GM21515 (cell line): ENCODE measurements around the gene USP30.
A peak's percentile ranks its signal among the peaks of the same experiment; 100 is the strongest.

Source experiments
- ATAC-seq: cut with Tn5 transposase; IDR thresholded peaks from one replicate; pipeline ENCODE4 v1.9.1; 2021; ENCODE audit not compliant: unreplicated experiment

Gene USP30

GRCh38 chr12:109097140-109097434 lies 44.7 kb downstream of the USP30 start:
- ATAC-seq: no peak

GRCh38 chr12:109097435-109098182 lies 45.2 kb downstream of the USP30 start, which contains the start of gene UNG:
Gene UNG, plus strand, starts transcription at chr12:109097597. Its CDS starts 83 bp downstream, at chr12:109097680.
- ATAC-seq: peak; percentile 90

DNA sequence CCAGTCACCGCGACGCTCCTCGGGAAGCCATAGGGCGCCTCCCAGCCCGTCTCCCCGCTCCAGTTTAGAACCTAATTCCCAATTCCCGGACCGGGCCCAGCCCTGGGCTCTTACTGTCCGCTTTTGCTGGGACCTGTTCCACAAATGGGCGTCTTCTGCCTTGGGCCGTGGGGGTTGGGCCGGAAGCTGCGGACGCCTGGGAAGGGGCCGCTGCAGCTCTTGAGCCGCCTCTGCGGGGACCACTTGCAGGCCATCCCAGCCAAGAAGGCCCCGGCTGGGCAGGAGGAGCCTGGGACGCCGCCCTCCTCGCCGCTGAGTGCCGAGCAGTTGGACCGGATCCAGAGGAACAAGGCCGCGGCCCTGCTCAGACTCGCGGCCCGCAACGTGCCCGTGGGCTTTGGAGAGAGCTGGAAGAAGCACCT lies 45.8 kb downstream of the USP30 start:
- peak; percentile 27 for ATAC-seq

GRCh38 chr12:109098651-109099050 lies 46.3 kb downstream of the USP30 start:
- ATAC-seq: no peak

GRCh38 chr12:109099431-109100020 lies 47.1 kb downstream of the USP30 start:
- no peak for ATAC-seq

GRCh38 chr12:109100741-109101140 lies 48.4 kb downstream of the USP30 start:
- ATAC-seq: no peak

DNA sequence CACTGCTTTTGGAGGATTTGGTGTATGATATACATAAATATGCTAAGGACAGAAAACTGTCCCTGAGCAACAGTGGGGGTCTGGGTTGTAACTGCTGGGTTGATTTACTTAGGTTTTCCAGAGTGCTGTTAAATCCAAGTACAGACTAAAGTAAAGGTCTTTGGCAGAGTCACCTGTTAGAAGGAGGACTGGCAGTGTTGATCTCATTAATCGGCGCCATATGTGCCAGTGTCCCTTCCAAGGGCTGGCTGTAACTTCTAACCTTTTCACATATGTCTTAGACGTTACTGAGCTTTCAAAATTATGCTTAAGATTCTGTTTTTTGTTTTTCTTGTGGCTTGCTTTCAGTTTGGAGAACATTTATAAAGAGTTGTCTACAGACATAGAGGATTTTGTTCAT lies 50.1 kb downstream of the USP30 start:
- no peak for ATAC-seq

DNA sequence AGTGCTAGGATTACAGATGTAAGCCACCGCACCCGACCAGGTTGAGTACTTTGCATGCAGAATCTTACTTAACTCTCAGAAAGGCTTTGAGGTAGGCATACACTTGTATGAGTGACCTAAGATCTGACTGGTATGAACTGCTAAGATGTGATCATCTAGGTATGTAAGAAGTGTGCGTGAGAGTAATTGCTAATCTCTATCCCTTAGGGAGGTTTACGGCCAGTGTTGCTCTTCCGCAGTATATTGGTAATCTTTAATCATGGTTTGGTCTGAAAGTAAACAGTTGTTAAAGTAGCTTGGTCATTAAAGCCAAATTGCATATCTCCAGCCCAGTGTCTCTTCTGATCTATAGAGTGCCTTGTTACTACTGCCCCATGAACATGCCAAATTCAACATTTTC lies 52.8 kb downstream of the USP30 start:
- ATAC-seq: no peak

GRCh38 chr12:109109746-109110350 lies 57.5 kb downstream of the USP30 start:
- ATAC-seq: no peak

- no peak for ATAC-seq
Observed at GRCh38 chr12:109110988-109111495, 58.7 kb downstream of the USP30 start.

GRCh38 chr12:109112720-109113465 lies 60.5 kb downstream of the USP30 start:
- no peak for ATAC-seq

- no peak for ATAC-seq
Observed at GRCh38 chr12:109113661-109114321, 61.4 kb downstream of the USP30 start.

GRCh38 chr12:109114644-109115043 lies 62.3 kb downstream of the USP30 start:
- no peak for ATAC-seq

DNA sequence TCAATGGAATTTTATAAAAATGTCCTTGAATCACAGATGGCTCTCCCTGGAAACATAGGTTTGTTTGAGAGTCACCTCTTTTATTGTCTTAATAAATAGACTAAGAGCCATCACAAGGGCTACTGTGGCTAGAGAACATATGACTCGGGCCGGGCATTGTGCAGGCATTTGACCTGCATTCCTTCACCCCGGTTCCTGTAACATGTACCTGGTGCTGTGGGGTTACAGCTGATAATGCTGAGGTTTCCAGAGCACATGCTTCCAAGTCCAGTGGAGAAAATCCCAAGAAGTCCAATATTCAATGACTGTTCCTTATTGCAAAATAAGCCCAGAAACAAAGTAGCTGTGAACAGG lies 63.0 kb downstream of the USP30 start:
- ATAC-seq: no peak

GRCh38 chr12:109115758-109116610 lies 63.6 kb downstream of the USP30 start, which contains the start of gene ACACB:
Gene ACACB, plus strand, starts transcription at chr12:109116587. Its CDS starts 22,819 bp downstream, at chr12:109139406.
- ATAC-seq: no peak

DNA sequence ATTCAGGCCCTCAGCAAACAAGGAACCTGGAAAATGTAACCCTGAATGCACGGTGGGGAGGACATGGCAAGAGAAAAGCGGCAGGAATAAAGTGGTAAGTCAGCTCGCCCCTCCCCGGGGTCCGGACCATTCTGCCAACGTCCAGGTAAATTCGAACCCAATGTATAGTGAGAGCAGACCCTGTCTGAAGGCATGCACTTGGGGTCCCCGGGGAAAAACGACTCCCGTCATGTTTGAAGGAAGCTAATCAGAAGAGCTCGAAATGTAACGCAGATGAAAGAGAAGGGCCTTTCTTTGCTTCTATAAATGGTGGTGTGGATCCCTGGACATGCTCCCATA lies 64.2 kb downstream of the USP30 start:
- no peak for ATAC-seq

- no peak for ATAC-seq
Observed at GRCh38 chr12:109120095-109120494, 67.7 kb downstream of the USP30 start.

DNA sequence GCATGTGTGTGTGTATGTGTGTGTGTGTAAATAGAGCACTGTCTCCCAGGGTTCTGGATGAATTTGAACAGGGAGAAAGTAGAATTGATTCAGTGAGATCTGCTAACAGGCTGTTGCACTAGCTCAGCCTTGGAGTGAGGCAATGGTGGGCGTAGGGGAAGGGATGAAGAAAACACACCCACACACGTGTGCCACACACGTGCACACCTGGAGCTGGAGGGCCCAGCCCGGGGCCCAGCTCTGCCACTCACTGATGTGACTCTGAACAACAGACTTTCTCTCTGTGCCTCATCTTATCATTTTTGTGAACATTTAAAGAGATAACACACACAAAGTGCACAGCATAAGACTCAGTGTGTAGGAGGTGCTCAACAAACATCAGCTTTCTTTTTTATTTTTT lies 68.2 kb downstream of the USP30 start:
- ATAC-seq: no peak

GRCh38 chr12:109121346-109121880 lies 69.0 kb downstream of the USP30 start:
- no peak for ATAC-seq
